Naive thymus-derived CD8-positive, alpha-beta T cell (primary cell): ENCODE results near the gene L3MBTL1. TPM values are rescaled to one million over a fixed set of nuclear protein-coding genes. Genes with fewer than 3 reads are reported as not detected.
"Not testable (repeated sequence)": the region's sequence is repeated elsewhere in the genome, so short reads cannot be mapped to it uniquely, and the experiment has no call there.

Source experiments
- ATAC-seq, 2 donors: fragments of 150-1000 bp; cut with Tn5 transposase in 1 of 2; sonication (Bioruptor Pico), chemical (Tn5 transposase) in 1 of 2; 1 replicate in 1 of 2; 2 replicates in 1 of 2; pipeline ENCODE4 v1.10.0; 2021; ENCODE audit warnings: mild to moderate bottlenecking in 2 of 2, moderate library complexity in 2 of 2
- POLR2A ChIA-PET: fragments of 350-600 bp; sonication (Branson Sonifier 250); formaldehyde crosslinking; loops from one replicate; lab custom pipeline; 2021; ENCODE audit warnings: antibody characterized with exemption; lab: Charles Lee
- DNase-seq, 10 donors: peaks; one replicate each; pipeline versions ENCODE4 v3.0.0 to v3.0.0-alpha.2; 2020 to 2022
- H3K27ac Mint-ChIP-seq, 10 donors: one replicate each; pipeline ENCODE4 v1.8.0; 2020 to 2022; ENCODE audit warnings: mild to moderate bottlenecking in 10 of 10, mixed read lengths in 10 of 10, moderate library complexity in 4 of 10, inconsistent platforms in 1 of 10
- H3K27me3 Mint-ChIP-seq, 5 donors: one replicate each; pipeline ENCODE4 v1.8.0; 2021 to 2022; ENCODE audit warnings: mixed read lengths in 5 of 5
- H3K36me3 Mint-ChIP-seq, 3 donors: one replicate each; pipeline ENCODE4 v1.8.0; 2020 to 2022; ENCODE audit warnings: mixed read lengths in 3 of 3, mild to moderate bottlenecking in 2 of 3, inconsistent platforms in 1 of 3
- H3K4me1 Mint-ChIP-seq, 4 donors: one replicate each; pipeline ENCODE4 v1.8.0; 2021 to 2022; ENCODE audit warnings: mixed read lengths in 4 of 4
- H3K4me3 Mint-ChIP-seq, 10 donors: one replicate each; pipeline ENCODE4 v1.8.0; 2020 to 2022; ENCODE audit warnings: mild to moderate bottlenecking in 10 of 10, mixed read lengths in 10 of 10, moderate library complexity in 6 of 10, inconsistent platforms in 1 of 10
- H3K9me3 Mint-ChIP-seq, 9 donors: one replicate each; pipeline ENCODE4 v1.8.0; 2020 to 2022; ENCODE audit warnings: mixed read lengths in 9 of 9, mild to moderate bottlenecking in 3 of 9, inconsistent platforms in 1 of 9, moderate library complexity in 1 of 9
- polyA plus RNA-seq, 3 donors: library from polyadenylated mRNA; unstranded; fragments of 300-500 nt; fragmentation: Illumina TruSeq; gene quantifications; one replicate each; pipeline ENCODE4 v1.2.3, GENCODE V29; 2021
- total RNA-seq, 8 experiments: library from RNA in 2 of 8; stranded (reverse) in 2 of 8; gene quantifications; one replicate each; pipeline ENCODE4 v1.2.3 and lab custom pipeline; 2021 to 2026

Gene L3MBTL1
- total and polyA plus RNA-seq, 5 experiments from 2014 or later = 0.66 to 27.2 (median 1.7) TPM

- no peaks in the 10 kb centered on the region for H3K27me3 Mint-ChIP-seq
- no peak overlapping the region for H3K4me3 Mint-ChIP-seq
- H3K27ac Mint-ChIP-seq = peak overlapping the region in 3 of 10 donors; percentile 27 to 74 (median 51)
- no peaks in the 10 kb centered on the region for H3K9me3 Mint-ChIP-seq
- DNase-seq (no peak), ATAC-seq (no peak)
- peaks cover 9 to 94% (median 29%) of the 10 kb centered on the region in 3 donors for H3K36me3 Mint-ChIP-seq
- POLR2A ChIA-PET = interaction anchor here (1.7 kb wide), 1 partner anchor 8 kb away, joined by 5 read pairs; the partner anchor contains the start of gene SRSF6
- peaks cover 11 to 38% (median 28%) of the 10 kb centered on the region in 4 donors for H3K4me1 Mint-ChIP-seq
Measured at GRCh38 chr20:43465625-43465943, 41.9 kb upstream of the L3MBTL1 start.

GRCh38 chr20:43467589-43467988, 39.9 kb upstream of the L3MBTL1 start:
- Mint-ChIP-seq H3K4me3 (no peak overlapping the region), H3K36me3 (peaks cover 5 to 79% (median 25%) of the 10 kb centered on the region in 3 donors), H3K9me3 (no peaks in the 10 kb centered on the region), H3K27me3 (no peaks in the 10 kb centered on the region), H3K4me1 (peaks cover 11 to 29% (median 18%) of the 10 kb centered on the region in 4 donors), H3K27ac (peak overlapping the region in 4 of 10 donors; percentile 7 to 87 (median 44))
- POLR2A ChIA-PET = no interaction called here
- DNase-seq (no peak), ATAC-seq (no peak)

- peak overlapping the region in 2 of 10 donors; percentile 66 to 84 for H3K27ac Mint-ChIP-seq
- DNase-seq = no peak
- peaks cover 0 to 29% (median 6%) of the 10 kb centered on the region in 3 donors for H3K36me3 Mint-ChIP-seq
- POLR2A ChIA-PET = interaction anchor here (1.0 kb wide), 1 partner anchor 11 kb away, joined by 8 read pairs; no protein-coding TSS in a partner anchor
- ATAC-seq = no peak
- peaks cover 10 to 21% (median 13%) of the 10 kb centered on the region in 4 donors for H3K4me1 Mint-ChIP-seq
- H3K4me3 Mint-ChIP-seq = no peak overlapping the region
- no peaks in the 10 kb centered on the region for H3K27me3 Mint-ChIP-seq
- H3K9me3 Mint-ChIP-seq = no peaks in the 10 kb centered on the region
Measured at GRCh38 chr20:43472671-43473380, 34.7 kb upstream of the L3MBTL1 start.

- DNase-seq = no peak
- Mint-ChIP-seq H3K36me3 (peaks cover 0 to 26% (median 6%) of the 10 kb centered on the region in 3 donors), H3K4me3 (no peak overlapping the region), H3K4me1 (peaks cover 10 to 21% (median 13%) of the 10 kb centered on the region in 4 donors), H3K27me3 (no peaks in the 10 kb centered on the region), H3K9me3 (no peaks in the 10 kb centered on the region), H3K27ac (no peak overlapping the region)
- no peak for ATAC-seq
- POLR2A ChIA-PET = interaction anchor here (1.0 kb wide), 1 partner anchor 11 kb away, joined by 8 read pairs; no protein-coding TSS in a partner anchor
Measured at GRCh38 chr20:43473381-43473704, 34.2 kb upstream of the L3MBTL1 start.

GRCh38 chr20:43477193-43477592, 30.3 kb upstream of the L3MBTL1 start:
- ATAC-seq = no peak

GRCh38 chr20:43477619-43478018, 29.9 kb upstream of the L3MBTL1 start:
- Mint-ChIP-seq H3K27ac (no peak overlapping the region), H3K4me1 (peaks cover 7 to 14% (median 12%) of the 10 kb centered on the region in 4 donors), H3K36me3 (peaks cover 0 to 3% (median 0%) of the 10 kb centered on the region in 3 donors), H3K9me3 (no peaks in the 10 kb centered on the region), H3K4me3 (no peak overlapping the region), H3K27me3 (no peaks in the 10 kb centered on the region)
- ATAC-seq = no peak
- no peak for DNase-seq
- POLR2A ChIA-PET = interaction anchor here (0.6 kb wide), 1 partner anchor 17 kb away, joined by 4 read pairs; no protein-coding TSS in a partner anchor

More at GRCh38 chr20:43477193-43477592, 30.3 kb upstream of the L3MBTL1 start:
- Mint-ChIP-seq H3K27me3 (no peaks in the 10 kb centered on the region), H3K4me3 (no peak overlapping the region), H3K9me3 (no peaks in the 10 kb centered on the region), H3K4me1 (peaks cover 8 to 14% (median 12%) of the 10 kb centered on the region in 4 donors), H3K36me3 (peaks cover 0 to 3% (median 0%) of the 10 kb centered on the region in 3 donors), H3K27ac (peak overlapping the region in 2 of 10 donors; percentile 12 to 47)
- POLR2A ChIA-PET = no interaction called here
- DNase-seq = no peak

DNA sequence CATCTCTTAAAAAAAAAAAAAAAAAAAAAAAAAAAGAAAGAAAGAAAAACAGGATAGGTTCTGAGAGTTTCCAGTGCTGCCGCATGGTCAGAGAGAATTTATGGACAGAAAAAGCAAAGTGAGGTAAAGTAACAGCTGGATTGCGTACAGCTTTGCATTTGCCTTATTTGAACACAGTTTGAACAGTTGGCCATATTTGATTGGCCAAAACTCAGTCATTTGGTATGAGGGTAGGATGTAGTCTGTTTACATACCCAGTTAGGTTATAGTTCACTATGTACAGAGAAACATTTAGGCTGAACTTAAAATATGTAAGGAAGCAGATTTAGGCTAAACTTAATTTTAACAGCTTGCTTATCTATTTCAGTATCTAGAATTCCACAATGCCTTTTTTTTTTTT, 17.5 kb upstream of the L3MBTL1 start:
- Mint-ChIP-seq H3K36me3 (peaks cover 0 to 10% (median 0%) of the 10 kb centered on the region in 3 donors), H3K27me3 (peaks cover 0 to 16% (median 2%) of the 10 kb centered on the region in 5 donors), H3K9me3 (peaks cover 0 to 24% (median 16%) of the 10 kb centered on the region in 9 donors), H3K27ac (no peak overlapping the region), H3K4me3 (no peak overlapping the region), H3K4me1 (no peaks in the 10 kb centered on the region)
- DNase-seq (no peak), ATAC-seq (no peak)
- POLR2A ChIA-PET = no interaction called here

DNA sequence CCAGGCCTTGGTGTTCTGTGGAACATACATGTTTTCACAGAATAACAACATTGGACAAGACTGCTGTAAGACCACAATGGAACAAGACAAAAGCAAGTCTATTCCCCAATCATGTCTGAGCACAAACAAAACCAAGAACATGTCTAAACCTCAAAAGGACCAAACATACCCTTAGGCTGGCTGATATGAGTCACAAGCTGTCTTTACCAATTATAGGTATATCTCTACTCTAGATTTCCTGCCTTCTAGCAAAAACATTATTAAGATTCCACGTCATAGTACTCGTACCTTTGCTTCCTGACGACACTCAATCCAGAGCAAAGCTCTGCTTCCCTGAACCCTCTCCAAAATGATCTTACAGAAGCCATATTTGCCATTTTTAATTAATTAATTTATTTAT, 15.4 kb upstream of the L3MBTL1 start:
- H3K4me1 Mint-ChIP-seq = no peaks in the 10 kb centered on the region
- peaks cover 0 to 22% (median 2%) of the 10 kb centered on the region in 3 donors for H3K36me3 Mint-ChIP-seq
- H3K27ac Mint-ChIP-seq = no peak overlapping the region
- no peak overlapping the region for H3K4me3 Mint-ChIP-seq
- peaks cover 0 to 26% (median 8%) of the 10 kb centered on the region in 9 donors for H3K9me3 Mint-ChIP-seq
- no peak for ATAC-seq
- DNase-seq = no peak
- H3K27me3 Mint-ChIP-seq = peaks cover 0 to 16% (median 2%) of the 10 kb centered on the region in 5 donors
- POLR2A ChIA-PET = no interaction called here

- peaks cover 0 to 1% (median 0%) of the 10 kb centered on the region in 4 donors for H3K4me1 Mint-ChIP-seq
- H3K27ac Mint-ChIP-seq = no peak overlapping the region
- H3K9me3 Mint-ChIP-seq = peaks cover 0 to 23% (median 5%) of the 10 kb centered on the region in 9 donors
- H3K4me3 Mint-ChIP-seq = no peak overlapping the region
- DNase-seq = no peak
- H3K36me3 Mint-ChIP-seq = peaks cover 0 to 16% (median 2%) of the 10 kb centered on the region in 3 donors
- POLR2A ChIA-PET = no interaction called here
- ATAC-seq = no peak
- peaks cover 0 to 13% (median 2%) of the 10 kb centered on the region in 5 donors for H3K27me3 Mint-ChIP-seq
Measured at GRCh38 chr20:43495388-43495787, 12.1 kb upstream of the L3MBTL1 start.

- Mint-ChIP-seq H3K27ac (peak overlapping the region in 1 of 10 donors; percentile 44), H3K27me3 (peaks cover 8 to 31% (median 27%) of the 10 kb centered on the region in 5 donors)
- H3K4me1 Mint-ChIP-seq, POLR2A ChIA-PET, ATAC-seq, H3K4me3 Mint-ChIP-seq, DNase-seq, H3K36me3 Mint-ChIP-seq, H3K9me3 Mint-ChIP-seq: not testable (repeated sequence)
Measured at GRCh38 chr20:43502021-43502420, 5.5 kb upstream of the L3MBTL1 start.

GRCh38 chr20:43506238-43506637, 1.3 kb upstream of the L3MBTL1 start:
- Mint-ChIP-seq H3K36me3 (peaks cover 0 to 3% (median 0%) of the 10 kb centered on the region in 3 donors), H3K9me3 (no peaks in the 10 kb centered on the region), H3K27me3 (peaks cover 8 to 46% (median 42%) of the 10 kb centered on the region in 5 donors), H3K27ac (no peak overlapping the region), H3K4me3 (peak overlapping the region in 7 of 10 donors; percentile 2 to 78 (median 67)), H3K4me1 (peaks cover 0 to 10% (median 5%) of the 10 kb centered on the region in 4 donors)
- POLR2A ChIA-PET = no interaction called here
- DNase-seq = no peak
- no peak for ATAC-seq

DNA sequence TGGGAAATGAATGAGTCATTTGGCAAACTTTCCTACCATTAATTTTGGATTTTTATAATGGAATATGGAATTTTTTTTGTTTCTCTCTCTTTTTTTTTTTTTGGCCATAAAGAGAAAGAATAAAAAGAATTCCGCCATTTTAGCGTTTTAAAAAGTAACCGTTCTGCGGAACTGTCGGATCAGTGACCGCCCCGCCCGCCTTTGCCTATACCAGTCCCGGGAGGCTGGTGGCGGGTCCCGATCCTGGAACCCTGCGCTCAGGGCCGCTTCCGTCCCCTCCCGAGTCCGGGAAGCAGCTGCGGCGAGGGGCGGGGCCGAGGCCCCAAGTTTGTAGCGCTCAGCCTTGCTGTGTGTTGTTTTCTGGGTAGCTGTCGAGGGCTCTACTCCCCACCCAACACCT, 609 bp downstream of the L3MBTL1 start:
- ATAC-seq = peak; percentile 12 to 27
- no peak overlapping the region for H3K27ac Mint-ChIP-seq
- no peaks in the 10 kb centered on the region for H3K9me3 Mint-ChIP-seq
- POLR2A ChIA-PET = no interaction called here
- H3K4me3 Mint-ChIP-seq = peak overlapping the region; percentile 41 to 77 (median 66)
- H3K4me1 Mint-ChIP-seq = peaks cover 2 to 10% (median 5%) of the 10 kb centered on the region in 4 donors
- H3K36me3 Mint-ChIP-seq = peaks cover 0 to 3% (median 0%) of the 10 kb centered on the region in 3 donors
- DNase-seq = no peak
- peaks cover 8 to 50% (median 38%) of the 10 kb centered on the region in 5 donors for H3K27me3 Mint-ChIP-seq

- H3K27ac Mint-ChIP-seq = no peak overlapping the region
- peaks cover 8 to 48% (median 35%) of the 10 kb centered on the region in 5 donors for H3K27me3 Mint-ChIP-seq
- H3K4me3 Mint-ChIP-seq = peak overlapping the region; percentile 22 to 77 (median 65)
- POLR2A ChIA-PET = no interaction called here
- ATAC-seq (no peak), DNase-seq (no peak)
- H3K36me3 Mint-ChIP-seq = peaks cover 0 to 3% (median 0%) of the 10 kb centered on the region in 3 donors
- H3K4me1 Mint-ChIP-seq = peaks cover 3 to 10% (median 6%) of the 10 kb centered on the region in 4 donors
- H3K9me3 Mint-ChIP-seq = no peaks in the 10 kb centered on the region
Measured at GRCh38 chr20:43508604-43509040, 1.1 kb downstream of the L3MBTL1 start.
